Panc1 (cell line): Measurements from ENCODE around the gene ENDOV. TPM values are rescaled to one million over a fixed set of nuclear protein-coding genes. Genes with fewer than 3 reads are reported as not detected.

ENCODE experiments used
- ATAC-seq: fragments of 200-7000 bp; cut with Tn5 transposase; 2 replicates; pipeline ENCODE4 v1.9.1; 2020; ENCODE audit warnings: mild to moderate bottlenecking, moderate library complexity
- BruUV-seq: library from RNA; stranded (reverse); fragments of 400-500 nt; replicated peaks from 2 replicates; lab custom pipeline; 2021; lab: Mats Ljungman, UMichigan
- CTCF ChIA-PET: fragments of 300-600 bp; sonication (Branson Sonifier 250); formaldehyde crosslinking; loops from one replicate; lab custom pipeline; 2022; ENCODE audit warnings: antibody characterized with exemption; lab: Charles Lee
- POLR2A ChIA-PET: fragments of 300-600 bp; sonication (Branson Sonifier 250); formaldehyde crosslinking; loops from one replicate; lab custom pipeline; 2022; ENCODE audit warnings: antibody characterized with exemption; lab: Charles Lee
- DNase-seq: peaks from one replicate; pipeline ENCODE4 v3.0.0-alpha.2; 2010; ENCODE audit warnings: low read depth, low spot score
- H3K27ac ChIP-seq: 2 replicates; pipeline ENCODE4 v1.5.1; 2011; ENCODE audit warnings: mild to moderate bottlenecking, low read length, inconsistent platforms
- H3K27me3 ChIP-seq: fragments of 200-500 bp; sonication (Bioruptor generic); 2 replicates; pipeline ENCODE4 v1.6.0; 2014; ENCODE audit warnings: low read length, inconsistent platforms; ENCODE audit not compliant: control insufficient read depth, insufficient read depth
- H3K36me3 ChIP-seq: fragments of 200-500 bp; sonication (Bioruptor generic); 2 replicates; pipeline ENCODE4 v1.5.1; 2014; ENCODE audit warnings: inconsistent platforms, mild to moderate bottlenecking, low read length, moderate library complexity; ENCODE audit not compliant: control insufficient read depth, insufficient read depth
- H3K4me1 ChIP-seq: 2 replicates; pipeline ENCODE4 v1.5.1; 2011; ENCODE audit warnings: inconsistent platforms, mild to moderate bottlenecking, low read length, moderate library complexity; ENCODE audit not compliant: control insufficient read depth, insufficient read depth
- H3K4me3 ChIP-seq, 2 experiments: 2 replicates each; pipeline ENCODE4 v1.5.1; 2011 to 2012; ENCODE audit warnings: low read depth in 2 of 2, low read length in 2 of 2, mild to moderate bottlenecking in 2 of 2, inconsistent platforms in 1 of 2, moderate library complexity in 1 of 2
- H3K9me3 ChIP-seq: fragments of 200-500 bp; sonication (Bioruptor generic); 2 replicates; pipeline ENCODE4 v1.5.1; 2014; ENCODE audit warnings: low read depth, mild to moderate bottlenecking, inconsistent platforms, low read length, moderate library complexity; ENCODE audit not compliant: control insufficient read depth, insufficient read depth
- POLR2AphosphoS5 ChIP-seq: IDR thresholded peaks from 2 replicates; pipeline ENCODE4 v1.6.1; 2012; ENCODE audit warnings: mild to moderate bottlenecking, low read depth, low read length, moderate library complexity
- SIN3A ChIP-seq: IDR thresholded peaks from 2 replicates; pipeline ENCODE4 v1.6.1; 2012; ENCODE audit warnings: low read depth, mild to moderate bottlenecking, low read length, moderate library complexity, borderline replicate concordance; ENCODE audit not compliant: insufficient read depth
- TCF7L2 ChIP-seq: IDR thresholded peaks from 2 replicates; pipeline ENCODE4 v1.6.1; 2011; ENCODE audit warnings: mild to moderate bottlenecking, low read depth, low read length, inconsistent platforms
- in situ Hi-C: cut with HindIII; loops from 2 replicates; pipeline ENCODE4 v1.10.0; 2016; ENCODE audit warnings: low sequenced_read_pairs, low pct_unique_long_range_greater_than_20kb
- intact Hi-C: fragments of 100-400 bp; cut with micrococcal nuclease; formaldehyde crosslinking; loops from one replicate; pipeline ENCODE4 v1.10.0; 2022; ENCODE audit not compliant: unreplicated experiment
- total RNA-seq: library from RNA; stranded (reverse); gene quantifications from one replicate; pipeline ENCODE4 v1.2.1, GENCODE V29; 2021; ENCODE audit not compliant: unreplicated experiment
- TF ChIP-seq, protein P1 (sequence below): fragments of 450-650 bp; IDR thresholded peaks from 2 replicates; pipeline ENCODE4 v1.5.1; 2017; ENCODE audit warnings: mild to moderate bottlenecking
- TF ChIP-seq, protein P2 (sequence below), 2 experiments: IDR thresholded peaks; 2 replicates each; pipeline ENCODE4 v1.6.1; 2011 to 2012; ENCODE audit warnings: low read depth in 2 of 2, control low read depth in 1 of 2, low read length in 1 of 2, mild to moderate bottlenecking in 1 of 2, moderate library complexity in 1 of 2; ENCODE audit not compliant: insufficient read depth in 1 of 2

The ENDOV gene
- total RNA-seq, 1 experiment from 2014 or later: 37.1 TPM

DNA sequence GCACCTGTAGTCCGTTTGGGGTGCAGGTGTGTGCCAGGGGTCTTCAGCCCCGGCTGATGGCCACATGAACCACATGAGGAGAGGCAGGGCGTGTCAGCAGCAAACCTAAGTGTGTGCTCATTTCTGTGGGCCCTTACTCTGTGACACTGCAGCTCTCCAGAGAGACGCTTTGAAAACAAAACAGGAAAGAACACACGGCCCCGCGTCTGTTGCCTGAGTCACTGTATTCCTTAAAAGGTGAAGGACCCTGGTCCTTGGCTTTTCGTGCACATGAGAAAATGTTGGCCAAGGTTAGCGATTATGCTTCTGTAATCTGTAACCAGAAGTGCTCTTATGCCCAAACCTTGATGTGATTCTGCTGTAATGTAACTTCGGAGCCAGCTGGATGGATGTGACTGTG lies 22.6 kb downstream of the ENDOV start:
- in situ Hi-C loops (no loop called here), intact Hi-C loops (no loop called here)

DNA sequence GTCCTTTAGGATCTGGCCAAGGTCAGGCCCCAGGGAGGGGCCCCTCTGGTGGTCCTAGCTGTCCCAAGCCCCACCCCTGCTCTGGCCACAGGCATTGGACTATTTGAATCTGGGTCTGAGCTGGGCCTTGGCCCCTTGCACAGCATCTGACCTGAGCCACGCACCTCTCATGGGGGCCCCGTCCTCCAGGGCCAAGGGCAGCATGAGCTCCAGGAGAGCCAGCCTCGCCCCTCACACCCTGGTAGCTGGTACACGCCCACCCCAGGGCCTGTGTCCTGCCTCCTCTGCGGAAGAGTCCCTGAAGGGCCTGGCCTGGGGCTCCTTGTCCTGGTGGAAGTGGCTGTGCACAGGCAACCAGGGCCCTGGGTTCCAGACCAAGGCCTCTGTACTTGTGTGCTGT lies 23.8 kb downstream of the ENDOV start:
- H3K36me3 ChIP-seq: no peaks in the 10 kb centered on the region
- ChIA-PET CTCF (interaction anchor here (0.6 kb wide), 1 partner anchor 17 kb away, joined by 14 read pairs; no protein-coding TSS in a partner anchor), POLR2A (no interaction called here)
- H3K4me1 ChIP-seq: no peaks in the 10 kb centered on the region
- no peak for DNase-seq
- no peak overlapping the region for H3K4me3 ChIP-seq
- TF ChIP-seq TCF7L2 (no peak), SIN3A (no peak), POLR2AphosphoS5 (no peak)
- TF ChIP-seq, protein P1, sequence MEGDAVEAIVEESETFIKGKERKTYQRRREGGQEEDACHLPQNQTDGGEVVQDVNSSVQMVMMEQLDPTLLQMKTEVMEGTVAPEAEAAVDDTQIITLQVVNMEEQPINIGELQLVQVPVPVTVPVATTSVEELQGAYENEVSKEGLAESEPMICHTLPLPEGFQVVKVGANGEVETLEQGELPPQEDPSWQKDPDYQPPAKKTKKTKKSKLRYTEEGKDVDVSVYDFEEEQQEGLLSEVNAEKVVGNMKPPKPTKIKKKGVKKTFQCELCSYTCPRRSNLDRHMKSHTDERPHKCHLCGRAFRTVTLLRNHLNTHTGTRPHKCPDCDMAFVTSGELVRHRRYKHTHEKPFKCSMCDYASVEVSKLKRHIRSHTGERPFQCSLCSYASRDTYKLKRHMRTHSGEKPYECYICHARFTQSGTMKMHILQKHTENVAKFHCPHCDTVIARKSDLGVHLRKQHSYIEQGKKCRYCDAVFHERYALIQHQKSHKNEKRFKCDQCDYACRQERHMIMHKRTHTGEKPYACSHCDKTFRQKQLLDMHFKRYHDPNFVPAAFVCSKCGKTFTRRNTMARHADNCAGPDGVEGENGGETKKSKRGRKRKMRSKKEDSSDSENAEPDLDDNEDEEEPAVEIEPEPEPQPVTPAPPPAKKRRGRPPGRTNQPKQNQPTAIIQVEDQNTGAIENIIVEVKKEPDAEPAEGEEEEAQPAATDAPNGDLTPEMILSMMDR: no peak
- TF ChIP-seq, protein P2, sequence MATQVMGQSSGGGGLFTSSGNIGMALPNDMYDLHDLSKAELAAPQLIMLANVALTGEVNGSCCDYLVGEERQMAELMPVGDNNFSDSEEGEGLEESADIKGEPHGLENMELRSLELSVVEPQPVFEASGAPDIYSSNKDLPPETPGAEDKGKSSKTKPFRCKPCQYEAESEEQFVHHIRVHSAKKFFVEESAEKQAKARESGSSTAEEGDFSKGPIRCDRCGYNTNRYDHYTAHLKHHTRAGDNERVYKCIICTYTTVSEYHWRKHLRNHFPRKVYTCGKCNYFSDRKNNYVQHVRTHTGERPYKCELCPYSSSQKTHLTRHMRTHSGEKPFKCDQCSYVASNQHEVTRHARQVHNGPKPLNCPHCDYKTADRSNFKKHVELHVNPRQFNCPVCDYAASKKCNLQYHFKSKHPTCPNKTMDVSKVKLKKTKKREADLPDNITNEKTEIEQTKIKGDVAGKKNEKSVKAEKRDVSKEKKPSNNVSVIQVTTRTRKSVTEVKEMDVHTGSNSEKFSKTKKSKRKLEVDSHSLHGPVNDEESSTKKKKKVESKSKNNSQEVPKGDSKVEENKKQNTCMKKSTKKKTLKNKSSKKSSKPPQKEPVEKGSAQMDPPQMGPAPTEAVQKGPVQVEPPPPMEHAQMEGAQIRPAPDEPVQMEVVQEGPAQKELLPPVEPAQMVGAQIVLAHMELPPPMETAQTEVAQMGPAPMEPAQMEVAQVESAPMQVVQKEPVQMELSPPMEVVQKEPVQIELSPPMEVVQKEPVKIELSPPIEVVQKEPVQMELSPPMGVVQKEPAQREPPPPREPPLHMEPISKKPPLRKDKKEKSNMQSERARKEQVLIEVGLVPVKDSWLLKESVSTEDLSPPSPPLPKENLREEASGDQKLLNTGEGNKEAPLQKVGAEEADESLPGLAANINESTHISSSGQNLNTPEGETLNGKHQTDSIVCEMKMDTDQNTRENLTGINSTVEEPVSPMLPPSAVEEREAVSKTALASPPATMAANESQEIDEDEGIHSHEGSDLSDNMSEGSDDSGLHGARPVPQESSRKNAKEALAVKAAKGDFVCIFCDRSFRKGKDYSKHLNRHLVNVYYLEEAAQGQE (IDR thresholded peaks at IDR 0.05; ENCODE audit: insufficient read depth in 1 of 2, low read depth in 2 of 2, low read length in 1 of 2): no peak
- in situ Hi-C loops: no loop called here
- BruUV-seq: no TSS peak
- H3K27me3 ChIP-seq: no peaks in the 10 kb centered on the region
- ATAC-seq: no peak
- intact Hi-C loops: no loop called here
- H3K9me3 ChIP-seq: no peaks in the 10 kb centered on the region
- H3K27ac ChIP-seq: no peak overlapping the region

More for the DNA sequence above, 22.6 kb downstream of the ENDOV start:
- H3K4me1 ChIP-seq: no peaks in the 10 kb centered on the region
- H3K27ac ChIP-seq: no peak overlapping the region
- ATAC-seq (no peak), DNase-seq (no peak)
- POLR2A ChIA-PET: no interaction called here
- no TSS peak for BruUV-seq
- CTCF ChIA-PET: no interaction called here
- H3K9me3 ChIP-seq: no peaks in the 10 kb centered on the region
- no peaks in the 10 kb centered on the region for H3K36me3 ChIP-seq
- no peaks in the 10 kb centered on the region for H3K27me3 ChIP-seq
- TF ChIP-seq, protein P1: no peak
- no peak for TF ChIP-seq TCF7L2
- H3K4me3 ChIP-seq: no peak overlapping the region

DNA sequence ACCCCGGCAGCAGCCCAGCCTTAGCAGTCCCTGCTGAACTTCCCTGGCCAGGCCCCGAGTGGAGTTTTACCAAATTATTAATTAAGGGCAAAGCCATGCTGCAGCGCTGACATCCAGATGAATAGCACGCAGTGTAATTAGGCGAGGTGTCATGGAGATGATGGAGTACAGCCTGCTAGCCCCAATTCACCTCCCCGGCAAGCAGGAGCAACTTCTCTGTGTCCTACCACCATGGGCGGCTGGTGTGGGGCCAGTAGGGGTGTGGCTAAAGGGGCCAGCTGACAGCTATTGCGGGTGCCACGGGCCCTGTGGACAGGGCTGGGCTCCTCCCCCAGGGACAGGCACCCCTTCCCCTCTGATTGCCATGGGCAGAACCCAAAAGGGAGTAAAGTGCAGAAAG lies 24.5 kb downstream of the ENDOV start:
- ATAC-seq (no peak), DNase-seq (no peak)
- Histone ChIP-seq H3K27me3 (no peaks in the 10 kb centered on the region), H3K4me1 (no peaks in the 10 kb centered on the region), H3K9me3 (no peaks in the 10 kb centered on the region), H3K4me3 (no peak overlapping the region), H3K36me3 (no peaks in the 10 kb centered on the region), H3K27ac (no peak overlapping the region)
- TF ChIP-seq, protein P2 (IDR thresholded peaks at IDR 0.05; ENCODE audit: insufficient read depth in 1 of 2, low read depth in 2 of 2, low read length in 1 of 2): no peak
- TF ChIP-seq TCF7L2: no peak
- TF ChIP-seq, protein P1: no peak
- no peak for TF ChIP-seq POLR2AphosphoS5
- TF ChIP-seq SIN3A: no peak
- ChIA-PET CTCF (no interaction called here), POLR2A (no interaction called here)
- intact Hi-C loops: no loop called here
- BruUV-seq: no TSS peak
- in situ Hi-C loops: no loop called here
